PC-3 (cell line): ENCODE data around the gene NET1. TPM values are rescaled to one million over a fixed set of nuclear protein-coding genes. Genes with fewer than 3 reads are reported as not detected.

Source experiments
- ATAC-seq: fragments of 200-7000 bp; cut with Tn5 transposase; 2 replicates; pipeline ENCODE4 v1.9.1; 2020; ENCODE audit warnings: mild to moderate bottlenecking, moderate library complexity
- BruUV-seq: library from RNA; stranded (reverse); fragments of 400-500 nt; replicated peaks from 2 replicates; lab custom pipeline; 2021; lab: Mats Ljungman, UMichigan
- CTCF ChIA-PET: fragments of 300-600 bp; sonication (Branson Sonifier 250); formaldehyde crosslinking; loops from one replicate; lab custom pipeline; 2022; ENCODE audit warnings: antibody characterized with exemption; lab: Charles Lee
- POLR2A ChIA-PET: fragments of 300-600 bp; sonication (Branson Sonifier 250); formaldehyde crosslinking; loops from one replicate; lab custom pipeline; 2022; ENCODE audit warnings: antibody characterized with exemption; ENCODE audit not compliant: unreplicated experiment; lab: Charles Lee
- DNase-seq: peaks from one replicate; pipeline ENCODE4 v3.0.0-alpha.2; 2015
- H2AFZ ChIP-seq: fragments of 300-600 bp; sonication (generic); 2 replicates; pipeline ENCODE4 v1.6.0; 2016; ENCODE audit warnings: antibody characterized with exemption, low read length
- H3F3A ChIP-seq: fragments of 300-600 bp; sonication (generic); one replicate; pipeline ENCODE4 v1.6.0; 2017; ENCODE audit warnings: antibody characterized with exemption, low read length, control low read depth, mild to moderate bottlenecking; ENCODE audit not compliant: unreplicated experiment
- H3K27ac ChIP-seq: fragments of 300-600 bp; sonication (generic); 2 replicates; pipeline ENCODE4 v1.5.1; 2016; ENCODE audit warnings: mild to moderate bottlenecking, low read length
- H3K27me3 ChIP-seq: fragments of 300-600 bp; sonication (generic); 2 replicates; pipeline ENCODE4 v1.6.1; 2016; ENCODE audit warnings: low read length, mixed read lengths
- H3K36me3 ChIP-seq: fragments of 300-600 bp; sonication (generic); 2 replicates; pipeline ENCODE4 v1.6.1; 2016; ENCODE audit warnings: low read depth, mixed run types, low read length, mixed read lengths
- H3K4me1 ChIP-seq: fragments of 300-600 bp; sonication (generic); 2 replicates; pipeline ENCODE4 v1.5.1; 2016; ENCODE audit warnings: low read length; ENCODE audit not compliant: insufficient read depth
- H3K4me2 ChIP-seq: fragments of 300-600 bp; sonication (generic); 2 replicates; pipeline ENCODE4 v1.6.0; 2016; ENCODE audit warnings: low read length
- H3K4me3 ChIP-seq: fragments of 300-600 bp; sonication (generic); 2 replicates; pipeline ENCODE4 v1.5.1; 2016; ENCODE audit warnings: mild to moderate bottlenecking, low read length, mixed read lengths
- H3K79me2 ChIP-seq: fragments of 300-600 bp; sonication (generic); 2 replicates; pipeline ENCODE4 v1.6.1; 2017; ENCODE audit warnings: low read length, mixed read lengths
- H3K9ac ChIP-seq: fragments of 300-600 bp; sonication (generic); 2 replicates; pipeline ENCODE4 v1.6.0; 2016; ENCODE audit warnings: mild to moderate bottlenecking, low read length
- H3K9me2 ChIP-seq: fragments of 300-600 bp; sonication (generic); replicated peaks from 2 replicates; pipeline ENCODE4 v1.6.1; 2016; ENCODE audit warnings: mixed run types, low read length, mixed read lengths
- H3K9me3 ChIP-seq: fragments of 300-600 bp; sonication (generic); 2 replicates; pipeline ENCODE4 v1.6.1; 2016; ENCODE audit warnings: low read length, mixed read lengths
- H4K20me1 ChIP-seq: fragments of 300-600 bp; sonication (generic); 2 replicates; pipeline ENCODE4 v1.6.1; 2016; ENCODE audit warnings: low read length, mixed read lengths
- EZH2 ChIP-seq: fragments of 300-600 bp; sonication (generic); IDR thresholded peaks from one replicate; pipeline ENCODE4 v1.6.1; 2017; ENCODE audit warnings: antibody characterized with exemption, mild to moderate bottlenecking, low read length; ENCODE audit not compliant: unreplicated experiment
- EZH2phosphoT487 ChIP-seq: fragments of 300-600 bp; sonication (generic); IDR thresholded peaks from 2 replicates; pipeline ENCODE4 v1.6.1; 2018; ENCODE audit warnings: mild to moderate bottlenecking, antibody characterized with exemption, low read length, borderline replicate concordance
- intact Hi-C: fragments of 100-400 bp; cut with micrococcal nuclease; formaldehyde crosslinking; loops from 2 replicates; pipeline ENCODE4 v1.9.0; 2023
- total RNA-seq: library from RNA; depleted of rRNA; stranded (reverse); fragments of >200 nt; gene quantifications from 2 replicates; pipeline ENCODE4 v1.2.3, GENCODE V29; 2014
- TF ChIP-seq, protein P1 (sequence below): fragments of 300-600 bp; sonication (generic); conservative IDR thresholded peaks from 2 replicates; pipeline ENCODE4 v1.5.1; 2017; ENCODE audit warnings: antibody characterized with exemption, low read depth, mild to moderate bottlenecking, low read length

Gene NET1
- total RNA-seq, 1 experiment from 2014 or later = 88.2 TPM

DNA sequence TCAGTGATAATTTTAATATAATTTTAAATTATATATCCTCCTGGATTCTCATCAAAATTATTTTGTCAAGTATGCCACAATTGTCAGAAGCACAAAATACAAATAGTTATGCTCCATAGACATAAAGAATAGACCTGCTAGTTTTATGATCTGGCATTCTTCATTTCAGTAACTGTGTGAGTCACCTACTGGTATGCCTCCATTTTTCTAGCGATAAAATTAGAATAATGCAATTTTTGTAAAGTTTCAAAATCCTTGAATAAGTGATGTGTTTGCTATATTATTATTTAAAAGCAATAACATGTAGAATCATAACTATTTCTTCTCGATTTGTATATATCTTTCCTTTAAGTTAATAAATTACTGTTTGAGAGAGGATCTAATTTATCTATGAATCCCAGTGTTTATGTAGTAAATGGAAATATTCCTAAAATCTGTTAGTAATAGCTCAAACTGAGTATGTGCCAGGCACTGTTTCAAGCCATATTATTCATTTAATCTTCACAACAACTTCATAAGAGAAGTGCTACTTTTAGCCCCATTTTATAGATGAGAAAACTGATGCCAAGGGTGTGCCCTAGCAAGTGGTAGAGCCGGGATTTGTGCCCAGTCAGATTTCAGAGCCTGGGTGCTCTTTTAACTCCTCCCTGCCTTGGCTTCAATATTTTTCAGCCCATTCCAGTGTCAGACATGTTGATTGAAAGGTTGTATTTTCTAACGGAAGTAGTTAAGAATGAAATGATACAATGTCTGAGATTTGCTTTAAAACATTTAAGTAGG lies 38.4 kb downstream of the NET1 start:
- ATAC-seq (no peak), DNase-seq (no peak)
- no peaks in the 10 kb centered on the region for H3K27me3 ChIP-seq
- H3K4me1 ChIP-seq = 0 out of 2 replicates have a peak, but pooled peaks cover 4% of the 10 kb centered on the region
- ChIA-PET POLR2A (no interaction called here), CTCF (no interaction called here)
- H3K27ac ChIP-seq = no peak overlapping the region
- no TSS peak for BruUV-seq
- H3K36me3 ChIP-seq = peaks cover 51% of the 10 kb centered on the region
- TF ChIP-seq EZH2phosphoT487 (no peak), EZH2 (no peak)
- TF ChIP-seq, protein P1, sequence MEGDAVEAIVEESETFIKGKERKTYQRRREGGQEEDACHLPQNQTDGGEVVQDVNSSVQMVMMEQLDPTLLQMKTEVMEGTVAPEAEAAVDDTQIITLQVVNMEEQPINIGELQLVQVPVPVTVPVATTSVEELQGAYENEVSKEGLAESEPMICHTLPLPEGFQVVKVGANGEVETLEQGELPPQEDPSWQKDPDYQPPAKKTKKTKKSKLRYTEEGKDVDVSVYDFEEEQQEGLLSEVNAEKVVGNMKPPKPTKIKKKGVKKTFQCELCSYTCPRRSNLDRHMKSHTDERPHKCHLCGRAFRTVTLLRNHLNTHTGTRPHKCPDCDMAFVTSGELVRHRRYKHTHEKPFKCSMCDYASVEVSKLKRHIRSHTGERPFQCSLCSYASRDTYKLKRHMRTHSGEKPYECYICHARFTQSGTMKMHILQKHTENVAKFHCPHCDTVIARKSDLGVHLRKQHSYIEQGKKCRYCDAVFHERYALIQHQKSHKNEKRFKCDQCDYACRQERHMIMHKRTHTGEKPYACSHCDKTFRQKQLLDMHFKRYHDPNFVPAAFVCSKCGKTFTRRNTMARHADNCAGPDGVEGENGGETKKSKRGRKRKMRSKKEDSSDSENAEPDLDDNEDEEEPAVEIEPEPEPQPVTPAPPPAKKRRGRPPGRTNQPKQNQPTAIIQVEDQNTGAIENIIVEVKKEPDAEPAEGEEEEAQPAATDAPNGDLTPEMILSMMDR = no peak
- H3K4me3 ChIP-seq = peak overlapping the region; percentile 37; the same call in 1 of the 2 replicates
- H3F3A ChIP-seq = peaks cover 6% of the 10 kb centered on the region
- H3K79me2 ChIP-seq = peaks cover 90% of the 10 kb centered on the region
- intact Hi-C loops = no loop called here
- H3K9me3 ChIP-seq = no peaks in the 10 kb centered on the region
- no peak overlapping the region for H3K9ac ChIP-seq
- H2AFZ ChIP-seq = no peak overlapping the region
- H3K4me2 ChIP-seq = peak overlapping the region; percentile 92
- peaks cover 45% of the 10 kb centered on the region for H4K20me1 ChIP-seq
- H3K9me2 ChIP-seq = no peaks in the 10 kb centered on the region

DNA sequence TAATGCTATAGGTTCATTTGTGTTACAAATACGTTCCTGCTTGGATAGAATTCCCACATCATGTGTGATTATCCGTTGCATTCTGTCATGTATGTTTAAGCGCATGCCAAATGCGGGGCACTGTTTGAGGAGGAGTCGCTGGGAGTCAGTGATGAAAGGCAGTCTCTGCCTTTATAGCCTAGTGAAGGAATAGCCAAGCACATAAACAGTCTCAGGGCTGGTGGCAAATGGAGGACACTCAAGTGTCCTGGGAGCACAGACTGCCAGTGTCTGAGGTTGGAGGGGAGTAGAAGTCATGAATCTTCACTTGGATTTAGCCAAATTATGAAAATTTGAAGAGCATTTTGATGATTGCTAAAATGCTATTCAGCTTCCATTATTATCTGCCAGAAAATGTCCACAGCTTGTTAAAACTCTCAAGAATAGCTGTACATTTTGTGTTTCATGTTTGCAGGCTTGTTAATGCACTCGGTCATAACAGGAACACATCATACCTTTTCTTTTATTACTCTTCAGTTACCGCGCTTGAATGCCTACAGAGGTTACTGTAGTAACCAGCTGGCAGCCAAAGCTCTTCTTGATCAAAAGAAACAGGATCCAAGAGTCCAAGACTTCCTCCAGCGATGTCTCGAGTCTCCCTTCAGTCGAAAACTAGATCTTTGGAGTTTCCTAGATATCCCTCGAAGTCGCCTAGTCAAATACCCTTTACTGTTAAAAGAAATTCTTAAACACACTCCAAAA lies 41.6 kb downstream of the NET1 start:
- CTCF ChIA-PET = no interaction called here
- peaks cover 75% of the 10 kb centered on the region for H3K36me3 ChIP-seq
- H3K9ac ChIP-seq = no peak overlapping the region
- H3K9me2 ChIP-seq = no peaks in the 10 kb centered on the region
- no peak overlapping the region for H3K4me2 ChIP-seq
- intact Hi-C loops = no loop called here
- H4K20me1 ChIP-seq = peaks cover 26% of the 10 kb centered on the region
- POLR2A ChIA-PET = no interaction called here
- peaks cover 64% of the 10 kb centered on the region for H3K79me2 ChIP-seq
- no peaks in the 10 kb centered on the region for H3K4me1 ChIP-seq
- no peaks in the 10 kb centered on the region for H3F3A ChIP-seq
- no peaks in the 10 kb centered on the region for H3K9me3 ChIP-seq
- no peak for ATAC-seq
- BruUV-seq = no TSS peak
- no peak overlapping the region for H3K27ac ChIP-seq
- no peak for TF ChIP-seq EZH2
- TF ChIP-seq, protein P1 = no peak
- TF ChIP-seq EZH2phosphoT487 = no peak
- no peak for DNase-seq
- no peak overlapping the region for H3K4me3 ChIP-seq
- no peak overlapping the region for H2AFZ ChIP-seq
- no peaks in the 10 kb centered on the region for H3K27me3 ChIP-seq
